ENCODE results near the gene CMPK2. TPM values are rescaled to one million over a fixed set of nuclear protein-coding genes. Genes with fewer than 3 reads are reported as not detected.

The CMPK2 gene
- total and polyA plus RNA-seq, 4 donors: 2.9 to 41.7 (median 4.2) TPM

GRCh38 chr2:6872394-6872793, 6.7 kb upstream of the CMPK2 start:
- Histone ChIP-seq H3K9ac (ENCODE audit: low read depth in 1 of 2, low read length in 2 of 2) (no peak overlapping the region), H3K27me3 (ENCODE audit: control insufficient read depth in 4 of 4, insufficient read depth in 4 of 4, low read length in 3 of 4) (no peaks in the 10 kb centered on the region), H3K9me3 (ENCODE audit: control insufficient read depth in 4 of 4, low read length in 3 of 4) (peaks cover 0 to 2% (median 0%) of the 10 kb centered on the region in 4 donors), H3K4me3 (ENCODE audit: low read depth in 1 of 3, low read length in 3 of 3) (no peak overlapping the region), H3K4me1 (ENCODE audit: control insufficient read depth in 4 of 4, insufficient read depth in 4 of 4, low read length in 3 of 4) (peaks cover 0 to 6% (median 4%) of the 10 kb centered on the region in 4 donors), H3K36me3 (ENCODE audit: control insufficient read depth in 4 of 4, insufficient read depth in 3 of 4, low read depth in 1 of 4, low read length in 3 of 4) (no peaks in the 10 kb centered on the region), H3K27ac (ENCODE audit: low read depth in 1 of 2, low read length in 2 of 2) (no peak overlapping the region)
- 90% methylated on average over 2 of the region's 2 CpGs for WGBS
- DNase-seq (ENCODE audit: low spot score): no peak
- no peak for TF ChIP-seq EGR1 (IDR thresholded peaks at IDR 0.05; ENCODE audit: low read depth in 2 of 2)
- TF ChIP-seq, protein P1, sequence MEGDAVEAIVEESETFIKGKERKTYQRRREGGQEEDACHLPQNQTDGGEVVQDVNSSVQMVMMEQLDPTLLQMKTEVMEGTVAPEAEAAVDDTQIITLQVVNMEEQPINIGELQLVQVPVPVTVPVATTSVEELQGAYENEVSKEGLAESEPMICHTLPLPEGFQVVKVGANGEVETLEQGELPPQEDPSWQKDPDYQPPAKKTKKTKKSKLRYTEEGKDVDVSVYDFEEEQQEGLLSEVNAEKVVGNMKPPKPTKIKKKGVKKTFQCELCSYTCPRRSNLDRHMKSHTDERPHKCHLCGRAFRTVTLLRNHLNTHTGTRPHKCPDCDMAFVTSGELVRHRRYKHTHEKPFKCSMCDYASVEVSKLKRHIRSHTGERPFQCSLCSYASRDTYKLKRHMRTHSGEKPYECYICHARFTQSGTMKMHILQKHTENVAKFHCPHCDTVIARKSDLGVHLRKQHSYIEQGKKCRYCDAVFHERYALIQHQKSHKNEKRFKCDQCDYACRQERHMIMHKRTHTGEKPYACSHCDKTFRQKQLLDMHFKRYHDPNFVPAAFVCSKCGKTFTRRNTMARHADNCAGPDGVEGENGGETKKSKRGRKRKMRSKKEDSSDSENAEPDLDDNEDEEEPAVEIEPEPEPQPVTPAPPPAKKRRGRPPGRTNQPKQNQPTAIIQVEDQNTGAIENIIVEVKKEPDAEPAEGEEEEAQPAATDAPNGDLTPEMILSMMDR (IDR thresholded peaks at IDR 0.05; ENCODE audit: low read depth, low read length, missing input control): no peak
- no peak for TF ChIP-seq TAF1 (conservative IDR thresholded peaks at IDR 0.05)
- TF ChIP-seq MAX (IDR thresholded peaks at IDR 0.05): no peak
- no peak for TF ChIP-seq SP1 (IDR thresholded peaks at IDR 0.05)

GRCh38 chr2:6866982-6867381, 1.3 kb upstream of the CMPK2 start:
- peaks cover 3 to 20% (median 11%) of the 10 kb centered on the region in 4 donors for H3K4me1 ChIP-seq (ENCODE audit: control insufficient read depth in 4 of 4, insufficient read depth in 4 of 4, low read length in 3 of 4)
- no peak for DNase-seq (ENCODE audit: low spot score)
- WGBS: 90% methylated on average over 7 of the region's 7 CpGs
- H3K9ac ChIP-seq (ENCODE audit: low read depth in 1 of 2, low read length in 2 of 2): no peak overlapping the region
- TF ChIP-seq JUND (IDR thresholded peaks at IDR 0.05): no peak
- no peak for TF ChIP-seq ZBTB33 (IDR thresholded peaks at IDR 0.05)
- TF ChIP-seq ATF3 (IDR thresholded peaks at IDR 0.05): no peak
- TF ChIP-seq RAD21 (IDR thresholded peaks at IDR 0.05): no peak
- TF ChIP-seq, protein P2, sequence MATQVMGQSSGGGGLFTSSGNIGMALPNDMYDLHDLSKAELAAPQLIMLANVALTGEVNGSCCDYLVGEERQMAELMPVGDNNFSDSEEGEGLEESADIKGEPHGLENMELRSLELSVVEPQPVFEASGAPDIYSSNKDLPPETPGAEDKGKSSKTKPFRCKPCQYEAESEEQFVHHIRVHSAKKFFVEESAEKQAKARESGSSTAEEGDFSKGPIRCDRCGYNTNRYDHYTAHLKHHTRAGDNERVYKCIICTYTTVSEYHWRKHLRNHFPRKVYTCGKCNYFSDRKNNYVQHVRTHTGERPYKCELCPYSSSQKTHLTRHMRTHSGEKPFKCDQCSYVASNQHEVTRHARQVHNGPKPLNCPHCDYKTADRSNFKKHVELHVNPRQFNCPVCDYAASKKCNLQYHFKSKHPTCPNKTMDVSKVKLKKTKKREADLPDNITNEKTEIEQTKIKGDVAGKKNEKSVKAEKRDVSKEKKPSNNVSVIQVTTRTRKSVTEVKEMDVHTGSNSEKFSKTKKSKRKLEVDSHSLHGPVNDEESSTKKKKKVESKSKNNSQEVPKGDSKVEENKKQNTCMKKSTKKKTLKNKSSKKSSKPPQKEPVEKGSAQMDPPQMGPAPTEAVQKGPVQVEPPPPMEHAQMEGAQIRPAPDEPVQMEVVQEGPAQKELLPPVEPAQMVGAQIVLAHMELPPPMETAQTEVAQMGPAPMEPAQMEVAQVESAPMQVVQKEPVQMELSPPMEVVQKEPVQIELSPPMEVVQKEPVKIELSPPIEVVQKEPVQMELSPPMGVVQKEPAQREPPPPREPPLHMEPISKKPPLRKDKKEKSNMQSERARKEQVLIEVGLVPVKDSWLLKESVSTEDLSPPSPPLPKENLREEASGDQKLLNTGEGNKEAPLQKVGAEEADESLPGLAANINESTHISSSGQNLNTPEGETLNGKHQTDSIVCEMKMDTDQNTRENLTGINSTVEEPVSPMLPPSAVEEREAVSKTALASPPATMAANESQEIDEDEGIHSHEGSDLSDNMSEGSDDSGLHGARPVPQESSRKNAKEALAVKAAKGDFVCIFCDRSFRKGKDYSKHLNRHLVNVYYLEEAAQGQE (IDR thresholded peaks at IDR 0.05): no peak
- no peak for TF ChIP-seq MAX (IDR thresholded peaks at IDR 0.05)
- TF ChIP-seq HNF4A (conservative IDR thresholded peaks at IDR 0.05): no peak
- no peak for TF ChIP-seq TAF1 (conservative IDR thresholded peaks at IDR 0.05)
- no peak for TF ChIP-seq RXRA (IDR thresholded peaks at IDR 0.05)
- no peak for TF ChIP-seq SP1 (IDR thresholded peaks at IDR 0.05)
- H3K4me3 ChIP-seq (ENCODE audit: low read depth in 1 of 3, low read length in 3 of 3): no peak overlapping the region
- H3K36me3 ChIP-seq (ENCODE audit: control insufficient read depth in 4 of 4, insufficient read depth in 3 of 4, low read depth in 1 of 4, low read length in 3 of 4): no peaks in the 10 kb centered on the region
- no peaks in the 10 kb centered on the region for H3K9me3 ChIP-seq (ENCODE audit: control insufficient read depth in 4 of 4, low read length in 3 of 4)
- H3K27ac ChIP-seq (ENCODE audit: low read depth in 1 of 2, low read length in 2 of 2): no peak overlapping the region
- no peaks in the 10 kb centered on the region for H3K27me3 ChIP-seq (ENCODE audit: control insufficient read depth in 4 of 4, insufficient read depth in 4 of 4, low read length in 3 of 4)

Data from liver (tissue), 9 donors.